ENCODE results near the gene CERS3.

CERS3 gene

DNA sequence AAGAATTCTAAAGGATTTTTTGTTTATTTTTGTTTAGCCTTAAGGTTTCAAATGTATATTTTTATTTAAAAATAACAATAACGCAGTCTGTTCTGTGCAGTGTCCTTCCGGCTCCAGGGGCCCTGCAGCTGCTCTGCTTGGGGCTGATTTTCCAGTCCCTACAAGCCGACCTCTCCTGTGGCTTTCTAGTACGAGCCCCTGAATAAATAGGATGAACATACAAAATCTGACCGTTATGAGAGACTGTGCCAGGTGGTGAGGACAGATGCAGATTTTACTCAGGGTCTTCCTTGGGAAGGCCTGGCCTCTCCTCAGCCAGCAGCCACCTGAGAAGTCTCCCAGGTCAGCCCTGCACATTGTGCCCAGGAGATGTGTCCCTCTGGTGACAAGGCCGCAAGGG is 127.8 kb downstream of the CERS3 start:
- H3K4me1 ChIP-seq (ENCODE audit: insufficient read depth, low read length, poor library complexity, severe bottlenecking) = peaks cover 20% of the 10 kb centered on the region
- H3K4me2 ChIP-seq (ENCODE audit: low read depth, low read length, poor library complexity, severe bottlenecking) = peak overlapping the region; percentile 60
- no peaks in the 10 kb centered on the region for H3K9me3 ChIP-seq (ENCODE audit: insufficient read depth, low read depth, low read length)
- no peaks in the 10 kb centered on the region for H3K9me2 ChIP-seq (replicated peaks; ENCODE audit: low read depth, low read length)
- no peaks in the 10 kb centered on the region for H3K27me3 ChIP-seq (ENCODE audit: insufficient read depth, low read length, poor library complexity, severe bottlenecking)
- no peak overlapping the region for H3K9ac ChIP-seq (ENCODE audit: low read depth, low read length, poor library complexity, severe bottlenecking)
- no peak overlapping the region for H3K4me3 ChIP-seq (ENCODE audit: low read length, poor library complexity, severe bottlenecking)
- H3K79me2 ChIP-seq (ENCODE audit: insufficient read depth, low read length) = no peaks in the 10 kb centered on the region
- no peak overlapping the region for H2AFZ ChIP-seq (ENCODE audit: low read length)
- no peak for TF ChIP-seq EZH2phosphoT487 (IDR thresholded peaks at IDR 0.05; ENCODE audit: borderline replicate concordance)
- TF ChIP-seq, protein P1, sequence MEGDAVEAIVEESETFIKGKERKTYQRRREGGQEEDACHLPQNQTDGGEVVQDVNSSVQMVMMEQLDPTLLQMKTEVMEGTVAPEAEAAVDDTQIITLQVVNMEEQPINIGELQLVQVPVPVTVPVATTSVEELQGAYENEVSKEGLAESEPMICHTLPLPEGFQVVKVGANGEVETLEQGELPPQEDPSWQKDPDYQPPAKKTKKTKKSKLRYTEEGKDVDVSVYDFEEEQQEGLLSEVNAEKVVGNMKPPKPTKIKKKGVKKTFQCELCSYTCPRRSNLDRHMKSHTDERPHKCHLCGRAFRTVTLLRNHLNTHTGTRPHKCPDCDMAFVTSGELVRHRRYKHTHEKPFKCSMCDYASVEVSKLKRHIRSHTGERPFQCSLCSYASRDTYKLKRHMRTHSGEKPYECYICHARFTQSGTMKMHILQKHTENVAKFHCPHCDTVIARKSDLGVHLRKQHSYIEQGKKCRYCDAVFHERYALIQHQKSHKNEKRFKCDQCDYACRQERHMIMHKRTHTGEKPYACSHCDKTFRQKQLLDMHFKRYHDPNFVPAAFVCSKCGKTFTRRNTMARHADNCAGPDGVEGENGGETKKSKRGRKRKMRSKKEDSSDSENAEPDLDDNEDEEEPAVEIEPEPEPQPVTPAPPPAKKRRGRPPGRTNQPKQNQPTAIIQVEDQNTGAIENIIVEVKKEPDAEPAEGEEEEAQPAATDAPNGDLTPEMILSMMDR (conservative IDR thresholded peaks at IDR 0.05; ENCODE audit: low read length) = no peak
- H3F3A ChIP-seq (ENCODE audit: low read depth) = no peaks in the 10 kb centered on the region
- H4K20me1 ChIP-seq (ENCODE audit: insufficient read depth, low read length, poor library complexity, severe bottlenecking) = no peaks in the 10 kb centered on the region
- no peaks in the 10 kb centered on the region for H3K36me3 ChIP-seq (ENCODE audit: insufficient read depth, low read length)

DNA sequence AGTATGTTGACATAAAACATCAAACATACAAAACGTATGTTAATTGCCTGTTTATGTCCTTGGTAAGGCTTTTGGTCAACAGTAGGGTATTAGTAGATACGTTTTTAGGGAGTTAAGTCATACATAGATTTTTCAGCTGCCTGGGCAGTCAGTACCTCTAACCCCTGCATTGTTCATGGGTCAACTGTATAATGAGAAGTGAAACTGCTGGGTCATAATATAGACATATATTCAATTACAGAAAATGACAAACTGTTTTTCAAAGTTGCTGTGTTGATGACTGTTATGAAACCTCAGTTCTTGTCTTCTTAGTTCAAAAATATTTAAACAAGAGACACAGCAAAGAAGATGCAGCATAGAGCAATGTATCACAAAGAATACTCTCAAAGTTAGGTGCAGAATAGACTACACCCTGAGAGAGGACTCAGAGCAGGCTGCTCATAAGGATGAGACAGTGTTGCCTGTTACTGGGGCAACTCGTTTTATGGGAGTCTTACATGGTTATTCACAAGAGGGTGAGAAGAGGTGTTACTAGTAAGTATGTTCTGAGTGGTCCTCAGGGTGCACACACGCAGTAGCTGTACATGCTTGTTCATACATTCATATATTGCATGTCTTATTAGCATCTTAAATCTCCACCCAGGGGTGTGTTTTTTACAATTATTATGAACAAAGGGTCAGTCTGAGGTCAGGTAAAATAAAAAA is 133.9 kb downstream of the CERS3 start:
- Histone ChIP-seq H3K36me3 (ENCODE audit: insufficient read depth, low read length) (no peaks in the 10 kb centered on the region), H3K9ac (ENCODE audit: low read depth, low read length, poor library complexity, severe bottlenecking) (no peak overlapping the region)

DNA sequence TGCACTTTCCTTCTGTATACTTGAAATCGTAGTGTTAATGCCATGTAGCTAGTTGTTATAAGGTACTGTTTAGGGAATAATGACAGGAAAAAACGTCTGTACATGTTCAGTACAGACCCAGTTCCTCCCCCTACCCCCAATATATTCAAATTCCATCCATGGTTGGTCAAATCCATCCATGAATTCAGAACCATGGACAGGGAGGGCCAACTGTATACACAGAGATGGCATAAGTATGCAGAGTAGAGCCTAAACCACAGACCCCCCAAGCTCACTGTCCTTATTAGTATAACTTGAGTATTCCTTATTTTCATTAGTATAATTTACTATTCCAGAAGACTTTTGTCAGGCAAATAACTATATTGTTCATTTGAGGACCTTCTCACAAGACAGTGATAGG is 135.7 kb downstream of the CERS3 start:
- H3K36me3 ChIP-seq (ENCODE audit: insufficient read depth, low read length) = no peaks in the 10 kb centered on the region
- no peak overlapping the region for H2AFZ ChIP-seq (ENCODE audit: low read length)
- H3K9ac ChIP-seq (ENCODE audit: low read depth, low read length, poor library complexity, severe bottlenecking) = no peak overlapping the region
- no peaks in the 10 kb centered on the region for H3K27me3 ChIP-seq (ENCODE audit: insufficient read depth, low read length, poor library complexity, severe bottlenecking)
- H3K79me2 ChIP-seq (ENCODE audit: insufficient read depth, low read length) = no peaks in the 10 kb centered on the region
- H3K4me2 ChIP-seq (ENCODE audit: low read depth, low read length, poor library complexity, severe bottlenecking) = no peak overlapping the region
- no peaks in the 10 kb centered on the region for H3K9me2 ChIP-seq (replicated peaks; ENCODE audit: low read depth, low read length)
- no peaks in the 10 kb centered on the region for H3F3A ChIP-seq (ENCODE audit: low read depth)
- no peaks in the 10 kb centered on the region for H3K4me1 ChIP-seq (ENCODE audit: insufficient read depth, low read length, poor library complexity, severe bottlenecking)
- no peak for TF ChIP-seq EZH2phosphoT487 (IDR thresholded peaks at IDR 0.05; ENCODE audit: borderline replicate concordance)
- TF ChIP-seq, protein P1 (conservative IDR thresholded peaks at IDR 0.05; ENCODE audit: low read length) = no peak
- H3K9me3 ChIP-seq (ENCODE audit: insufficient read depth, low read depth, low read length) = 0 out of 2 replicates have a peak, but pooled peaks cover 3% of the 10 kb centered on the region
- H3K4me3 ChIP-seq (ENCODE audit: low read length, poor library complexity, severe bottlenecking) = no peak overlapping the region
- no peaks in the 10 kb centered on the region for H4K20me1 ChIP-seq (ENCODE audit: insufficient read depth, low read length, poor library complexity, severe bottlenecking)

More for the DNA sequence above, 133.9 kb downstream of the CERS3 start:
- no peak overlapping the region for H3K4me3 ChIP-seq (ENCODE audit: low read length, poor library complexity, severe bottlenecking)
- H3K79me2 ChIP-seq (ENCODE audit: insufficient read depth, low read length) = no peaks in the 10 kb centered on the region
- H2AFZ ChIP-seq (ENCODE audit: low read length) = no peak overlapping the region
- H4K20me1 ChIP-seq (ENCODE audit: insufficient read depth, low read length, poor library complexity, severe bottlenecking) = no peaks in the 10 kb centered on the region
- peaks cover 4% of the 10 kb centered on the region for H3K4me1 ChIP-seq (ENCODE audit: insufficient read depth, low read length, poor library complexity, severe bottlenecking)
- H3K27me3 ChIP-seq (ENCODE audit: insufficient read depth, low read length, poor library complexity, severe bottlenecking) = no peaks in the 10 kb centered on the region
- no peaks in the 10 kb centered on the region for H3K9me3 ChIP-seq (ENCODE audit: insufficient read depth, low read depth, low read length)
- no peaks in the 10 kb centered on the region for H3F3A ChIP-seq (ENCODE audit: low read depth)
- H3K9me2 ChIP-seq (replicated peaks; ENCODE audit: low read depth, low read length) = no peaks in the 10 kb centered on the region
- H3K4me2 ChIP-seq (ENCODE audit: low read depth, low read length, poor library complexity, severe bottlenecking) = no peak overlapping the region
- TF ChIP-seq, protein P1 (conservative IDR thresholded peaks at IDR 0.05; ENCODE audit: low read length) = no peak
- TF ChIP-seq EZH2phosphoT487 (IDR thresholded peaks at IDR 0.05; ENCODE audit: borderline replicate concordance) = no peak
